Measurements from ENCODE around the gene ADGRE2.
"Not testable (repeated sequence)": the region's sequence is repeated elsewhere in the genome, so short reads cannot be mapped to it uniquely, and the experiment has no call there.

The ADGRE2 gene

GRCh38 chr19:14782626-14783409, 4.5 kb upstream of the ADGRE2 start:
- no peak overlapping the region for H3K4me3 ChIP-seq (ENCODE audit: low read length)
- TF ChIP-seq ZNF274 (IDR thresholded peaks at IDR 0.05; ENCODE audit: low read depth, low read length), result no peak

- not testable (repeated sequence) for H3K4me3 ChIP-seq (ENCODE audit: low read length)
Observed at GRCh38 chr19:14781713-14782536, 3.6 kb upstream of the ADGRE2 start.

- not testable (repeated sequence) for H3K4me3 ChIP-seq (ENCODE audit: low read length)
Observed at GRCh38 chr19:14780622-14781225, 2.4 kb upstream of the ADGRE2 start.

- TF ChIP-seq ZNF274 (IDR thresholded peaks at IDR 0.05; ENCODE audit: low read depth, low read length), result no peak
- no peak overlapping the region for H3K4me3 ChIP-seq (ENCODE audit: low read length)
Observed at GRCh38 chr19:14779151-14779550, 791 bp upstream of the ADGRE2 start.

GRCh38 chr19:14777645-14778044, 715 bp downstream of the ADGRE2 start:
- not testable (repeated sequence) for H3K4me3 ChIP-seq (ENCODE audit: low read length)

GRCh38 chr19:14775869-14776586, 2.3 kb downstream of the ADGRE2 start:
- no peak for TF ChIP-seq ZNF274 (IDR thresholded peaks at IDR 0.05; ENCODE audit: low read depth, low read length)

GRCh38 chr19:14775326-14775725, 3.0 kb downstream of the ADGRE2 start:
- H3K4me3 ChIP-seq (ENCODE audit: low read length), result peak overlapping the region; percentile 42; the same call in 1 of the 2 replicates

More at GRCh38 chr19:14775869-14776586, 2.3 kb downstream of the ADGRE2 start:
- peak overlapping the region; percentile 42; the same call in 1 of the 2 replicates for H3K4me3 ChIP-seq (ENCODE audit: low read length)

GRCh38 chr19:14774373-14774772, 4.0 kb downstream of the ADGRE2 start:
- H3K4me3 ChIP-seq (ENCODE audit: low read length), result no peak overlapping the region

GRCh38 chr19:14773722-14774121, 4.6 kb downstream of the ADGRE2 start:
- not testable (repeated sequence) for H3K4me3 ChIP-seq (ENCODE audit: low read length)

More at GRCh38 chr19:14774373-14774772, 4.0 kb downstream of the ADGRE2 start:
- TF ChIP-seq ZNF274 (IDR thresholded peaks at IDR 0.05; ENCODE audit: low read depth, low read length), result no peak

- TF ChIP-seq ZNF274 (IDR thresholded peaks at IDR 0.05; ENCODE audit: low read depth, low read length), result no peak
- H3K4me3 ChIP-seq (ENCODE audit: low read length), result no peak overlapping the region
Observed at GRCh38 chr19:14772995-14773394, 5.4 kb downstream of the ADGRE2 start.

- TF ChIP-seq ZNF274 (IDR thresholded peaks at IDR 0.05; ENCODE audit: low read depth, low read length), result no peak
- H3K4me3 ChIP-seq (ENCODE audit: low read length), result no peak overlapping the region
Observed at GRCh38 chr19:14772467-14772866, 5.9 kb downstream of the ADGRE2 start.

- no peak for TF ChIP-seq ZNF274 (IDR thresholded peaks at IDR 0.05; ENCODE audit: low read depth, low read length)
Observed at GRCh38 chr19:14770944-14771839, 7.2 kb downstream of the ADGRE2 start.

GRCh38 chr19:14770136-14770535, 8.2 kb downstream of the ADGRE2 start:
- no peak for TF ChIP-seq ZNF274 (IDR thresholded peaks at IDR 0.05; ENCODE audit: low read depth, low read length)
- H3K4me3 ChIP-seq (ENCODE audit: low read length), result no peak overlapping the region

More at GRCh38 chr19:14770944-14771839, 7.2 kb downstream of the ADGRE2 start:
- H3K4me3 ChIP-seq (ENCODE audit: low read length), result no peak overlapping the region
